Measurements from ENCODE around the gene DENND4C.

DENND4C gene

DNA sequence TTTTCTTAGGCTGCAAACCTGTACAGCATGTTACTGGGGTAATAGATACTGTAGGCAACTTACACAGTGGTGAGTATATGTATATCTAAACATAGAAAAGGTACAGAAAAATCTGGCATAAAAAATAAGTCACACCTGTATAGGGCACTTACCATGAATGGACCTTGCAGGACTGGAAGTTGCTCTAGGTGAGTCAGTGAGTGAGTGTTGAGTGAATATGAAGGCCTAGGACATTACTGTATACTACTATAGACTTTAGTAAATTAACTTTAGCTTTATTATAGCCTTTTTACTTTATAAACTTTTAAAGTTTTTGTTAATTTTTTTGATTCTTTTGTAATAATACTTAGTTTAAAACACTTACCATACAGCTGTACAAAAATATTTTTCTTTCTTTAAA lies 51.3 kb downstream of the DENND4C start:
- no peak for FAIRE-seq
- DNase-seq (ENCODE audit: insufficient read length, low spot score) = no peak
- TF ChIP-seq, protein P1, sequence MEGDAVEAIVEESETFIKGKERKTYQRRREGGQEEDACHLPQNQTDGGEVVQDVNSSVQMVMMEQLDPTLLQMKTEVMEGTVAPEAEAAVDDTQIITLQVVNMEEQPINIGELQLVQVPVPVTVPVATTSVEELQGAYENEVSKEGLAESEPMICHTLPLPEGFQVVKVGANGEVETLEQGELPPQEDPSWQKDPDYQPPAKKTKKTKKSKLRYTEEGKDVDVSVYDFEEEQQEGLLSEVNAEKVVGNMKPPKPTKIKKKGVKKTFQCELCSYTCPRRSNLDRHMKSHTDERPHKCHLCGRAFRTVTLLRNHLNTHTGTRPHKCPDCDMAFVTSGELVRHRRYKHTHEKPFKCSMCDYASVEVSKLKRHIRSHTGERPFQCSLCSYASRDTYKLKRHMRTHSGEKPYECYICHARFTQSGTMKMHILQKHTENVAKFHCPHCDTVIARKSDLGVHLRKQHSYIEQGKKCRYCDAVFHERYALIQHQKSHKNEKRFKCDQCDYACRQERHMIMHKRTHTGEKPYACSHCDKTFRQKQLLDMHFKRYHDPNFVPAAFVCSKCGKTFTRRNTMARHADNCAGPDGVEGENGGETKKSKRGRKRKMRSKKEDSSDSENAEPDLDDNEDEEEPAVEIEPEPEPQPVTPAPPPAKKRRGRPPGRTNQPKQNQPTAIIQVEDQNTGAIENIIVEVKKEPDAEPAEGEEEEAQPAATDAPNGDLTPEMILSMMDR (IDR thresholded peaks at IDR 0.05; ENCODE audit: insufficient read depth, missing control alignments) = no peak

DNA sequence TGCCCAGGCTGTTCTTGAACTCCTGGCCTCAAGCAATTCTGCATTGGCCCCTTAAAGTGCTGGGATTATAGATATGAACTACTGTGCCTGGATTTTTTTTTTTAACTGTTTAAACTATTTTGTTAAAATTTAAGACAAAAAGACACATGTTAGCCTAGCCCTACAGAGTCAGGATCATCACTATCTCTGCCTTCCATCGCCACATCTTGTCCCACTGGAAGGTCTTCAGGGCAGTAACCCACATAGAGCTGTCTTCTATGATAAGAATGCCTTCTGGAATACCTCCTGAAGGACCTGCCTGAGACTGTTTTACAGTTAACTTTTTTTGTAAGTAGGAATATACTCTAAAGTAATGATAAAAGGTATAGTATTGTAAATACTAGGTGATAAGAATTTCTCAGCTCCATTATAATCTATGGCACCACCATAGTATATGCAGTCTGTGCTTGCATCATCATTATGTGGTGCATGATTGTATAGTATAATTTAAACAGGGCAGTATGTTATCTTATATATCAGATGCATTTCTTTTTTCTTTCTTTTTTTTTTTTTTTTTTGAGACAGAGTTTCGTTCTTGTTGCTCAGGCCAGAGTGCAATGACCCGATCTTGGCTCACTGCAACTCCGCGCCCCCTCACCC lies 52.7 kb downstream of the DENND4C start:
- FAIRE-seq (no peak), DNase-seq (ENCODE audit: insufficient read length, low spot score) (no peak)
- TF ChIP-seq, protein P1 (IDR thresholded peaks at IDR 0.05; ENCODE audit: insufficient read depth, missing control alignments) = no peak

DNA sequence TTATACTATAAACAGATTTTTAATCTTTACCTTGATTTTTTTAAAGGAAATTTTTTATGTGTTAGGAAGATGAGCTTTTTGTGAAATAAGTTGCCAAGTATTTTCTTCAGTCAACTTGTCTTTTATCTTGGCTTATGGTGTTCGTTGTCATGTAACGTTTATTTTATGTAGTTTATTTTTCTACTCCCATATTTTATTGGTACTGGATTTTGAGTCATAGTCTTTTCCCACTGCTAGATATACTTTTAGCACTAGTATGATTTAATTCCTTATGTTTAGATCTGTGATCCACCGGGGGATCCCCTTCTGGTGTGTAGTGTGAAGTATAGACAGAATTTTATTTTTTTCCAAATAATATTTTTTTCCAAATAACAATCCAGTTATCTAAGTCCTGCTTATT lies 54.2 kb downstream of the DENND4C start:
- TF ChIP-seq, protein P1 (IDR thresholded peaks at IDR 0.05; ENCODE audit: insufficient read depth, missing control alignments) = no peak
- DNase-seq (ENCODE audit: insufficient read length, low spot score) = no peak
- FAIRE-seq = no peak

DNA sequence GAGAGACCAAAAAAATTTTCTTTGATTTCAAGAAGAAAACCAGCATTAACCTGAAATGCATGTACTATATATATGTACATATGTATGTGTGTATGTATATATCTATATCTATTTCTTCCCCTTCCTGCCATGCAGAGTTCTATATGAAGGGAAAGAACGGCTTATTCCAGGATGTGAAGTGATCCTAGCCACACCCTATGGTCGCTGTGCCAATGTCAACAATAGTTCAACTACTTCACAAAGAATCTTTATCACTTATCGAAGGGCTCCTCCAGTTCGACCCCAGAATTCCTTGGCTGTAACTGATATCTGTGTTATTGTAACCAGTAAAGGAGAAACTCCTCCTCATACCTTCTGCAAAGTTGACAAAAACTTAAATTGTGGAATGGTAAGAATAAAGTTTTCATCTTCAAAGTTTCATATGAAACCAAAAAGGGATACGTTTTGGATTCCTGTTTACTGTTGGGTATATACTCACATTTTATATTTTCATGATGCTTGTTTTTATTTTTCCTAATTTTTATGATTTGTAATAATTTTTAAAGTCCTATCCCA lies 56.2 kb downstream of the DENND4C start:
- DNase-seq (ENCODE audit: insufficient read length, low spot score) (no peak), FAIRE-seq (no peak)

DNA sequence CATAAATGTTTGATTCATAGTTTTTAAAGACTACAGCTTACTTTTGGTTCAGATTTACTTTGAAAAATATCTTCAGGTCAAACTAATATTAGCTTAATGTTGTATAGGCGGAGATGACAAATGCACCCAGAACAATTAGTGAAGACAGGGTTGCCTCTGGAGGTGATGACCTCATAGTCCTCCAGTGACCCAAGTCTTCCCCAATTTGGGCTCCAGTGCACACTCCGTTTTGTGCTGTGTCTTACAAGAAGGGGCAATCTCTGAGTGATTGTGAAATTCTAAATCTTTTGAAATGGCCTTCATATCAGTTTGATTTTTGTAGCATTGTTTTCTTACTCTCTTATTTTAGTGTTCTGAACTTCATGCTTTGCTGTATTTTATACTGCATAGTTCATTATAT lies 57.6 kb downstream of the DENND4C start:
- FAIRE-seq (no peak), DNase-seq (ENCODE audit: insufficient read length, low spot score) (no peak)
- TF ChIP-seq, protein P1 (IDR thresholded peaks at IDR 0.05; ENCODE audit: insufficient read depth, missing control alignments) = no peak

More for the DNA sequence above, 56.2 kb downstream of the DENND4C start:
- TF ChIP-seq, protein P1 (IDR thresholded peaks at IDR 0.05; ENCODE audit: insufficient read depth, missing control alignments) = no peak

DNA sequence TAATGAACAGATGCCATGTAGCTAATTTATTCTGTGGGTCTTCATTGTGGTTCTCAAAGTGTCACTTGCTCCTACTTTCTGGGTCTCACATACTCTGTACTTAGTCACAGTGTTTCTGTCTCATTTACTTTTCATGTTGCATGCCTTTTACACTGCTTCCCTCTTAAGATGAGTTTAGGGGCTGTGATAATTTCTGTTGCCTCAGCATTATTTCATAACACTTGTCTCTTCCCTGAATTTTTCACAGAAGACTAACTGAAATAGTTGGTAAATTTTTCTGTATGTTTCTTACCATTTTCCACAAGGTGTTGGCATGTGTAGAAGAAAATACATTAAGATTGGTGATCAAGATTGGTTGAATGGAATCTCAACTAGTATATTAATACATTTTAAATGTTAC lies 59.6 kb downstream of the DENND4C start:
- FAIRE-seq (no peak), DNase-seq (ENCODE audit: insufficient read length, low spot score) (no peak)
- TF ChIP-seq, protein P1 (IDR thresholded peaks at IDR 0.05; ENCODE audit: insufficient read depth, missing control alignments) = no peak

DNA sequence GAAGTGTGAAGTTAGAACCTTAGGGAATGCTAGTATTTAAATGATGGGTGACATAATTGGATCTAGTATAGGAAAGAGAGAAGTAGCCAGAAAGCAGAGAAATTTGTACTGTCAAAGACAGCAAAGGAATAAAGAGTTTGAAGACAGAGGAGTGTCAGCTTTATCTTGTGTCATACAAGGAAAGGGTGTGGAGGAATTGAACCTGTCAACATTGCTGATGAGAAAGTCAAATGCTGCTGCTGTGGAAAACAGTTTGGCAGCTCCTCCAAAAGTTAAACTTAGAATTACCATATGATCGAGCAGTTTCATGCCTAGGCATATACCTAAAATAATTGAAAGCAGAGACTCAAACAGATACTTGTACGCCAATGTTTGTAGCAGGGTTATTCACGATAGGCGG lies 63.7 kb downstream of the DENND4C start:
- no peak for DNase-seq (ENCODE audit: insufficient read length, low spot score)
- FAIRE-seq = no peak
- TF ChIP-seq, protein P1 (IDR thresholded peaks at IDR 0.05; ENCODE audit: insufficient read depth, missing control alignments) = no peak

Measured in D721Med (cell line).